Activated B cell treated with CpG ODN at 0.5 μM for 24 hours (primary cell): Measurements from ENCODE around the gene CORO7. TPM values are rescaled to one million over a fixed set of nuclear protein-coding genes. Genes with fewer than 3 reads are reported as not detected.
"Not testable (repeated sequence)": the region's sequence is repeated elsewhere in the genome, so short reads cannot be mapped to it uniquely, and the experiment has no call there.

ENCODE experiments used
- ATAC-seq: fragments of 200-7000 bp; cut with Tn5 transposase; one replicate; pipeline ENCODE4 v1.10.0; 2021; ENCODE audit warnings: low read depth, mild to moderate bottlenecking, moderate library complexity
- CTCF ChIA-PET: fragments of 350-600 bp; sonication (Branson Sonifier 250); formaldehyde crosslinking; loops from one replicate; lab custom pipeline; 2021; ENCODE audit warnings: antibody characterized with exemption; lab: Charles Lee
- POLR2A ChIA-PET: fragments of 350-600 bp; sonication (Branson Sonifier 250); formaldehyde crosslinking; loops from one replicate; lab custom pipeline; 2021; ENCODE audit warnings: antibody characterized with exemption; lab: Charles Lee
- DNase-seq: peaks from one replicate; pipeline ENCODE4 v3.0.0; 2022
- H3K27ac Mint-ChIP-seq: one replicate; pipeline ENCODE4 v1.8.0; 2020; ENCODE audit warnings: mixed read lengths
- H3K27me3 Mint-ChIP-seq: one replicate; pipeline ENCODE4 v1.8.0; 2021; ENCODE audit warnings: mixed read lengths
- H3K36me3 Mint-ChIP-seq: one replicate; pipeline ENCODE4 v1.8.0; 2021; ENCODE audit warnings: low read depth, mixed read lengths
- H3K4me1 Mint-ChIP-seq: one replicate; pipeline ENCODE4 v1.8.0; 2021; ENCODE audit warnings: mixed read lengths
- H3K4me3 Mint-ChIP-seq: one replicate; pipeline ENCODE4 v1.8.0; 2020; ENCODE audit warnings: mild to moderate bottlenecking, mixed read lengths
- H3K9me3 Mint-ChIP-seq: one replicate; pipeline ENCODE4 v1.8.0; 2020; ENCODE audit warnings: mixed read lengths
- CTCF ChIP-seq: fragments of 200-600 bp; IDR thresholded peaks from one replicate; pipeline ENCODE4 v1.8.0; 2022; ENCODE audit warnings: antibody characterized with exemption, mild to moderate bottlenecking
- intact Hi-C: fragments of 100-400 bp; cut with micrococcal nuclease; formaldehyde crosslinking; loops from one replicate; pipeline ENCODE4 v1.15.1; 2024
- total RNA-seq: library from RNA; stranded (reverse); gene quantifications from 2 replicates; pipeline ENCODE4 v1.2.3, GENCODE V29; 2022

The CORO7 gene
- total RNA-seq, 1 donor from 2014 or later, result 86.6 TPM

GRCh38 chr16:4399001-4399730, 17.2 kb downstream of the CORO7 start:
- Mint-ChIP-seq H3K9me3 (no peaks in the 10 kb centered on the region), H3K36me3 (peaks cover 67% of the 10 kb centered on the region), H3K4me1 (peaks cover 2% of the 10 kb centered on the region), H3K27me3 (no peaks in the 10 kb centered on the region), H3K27ac (no peak overlapping the region), H3K4me3 (no peak overlapping the region)
- intact Hi-C loops, result no loop called here
- ChIA-PET POLR2A (interaction anchor here (0.7 kb wide), 1 partner anchor 107 kb away, joined by 3 read pairs; no protein-coding TSS in a partner anchor), CTCF (interaction anchor here (1.3 kb wide), 1 partner anchor 40 kb away, joined by 7 read pairs; no protein-coding TSS in a partner anchor)
- no peak for TF ChIP-seq CTCF
- DNase-seq, result no peak
- ATAC-seq, result no peak

- ATAC-seq, result no peak
- no peak for TF ChIP-seq CTCF
- DNase-seq, result no peak
- peaks cover 53% of the 10 kb centered on the region for H3K36me3 Mint-ChIP-seq
- ChIA-PET CTCF (no interaction called here), POLR2A (no interaction called here)
- H3K27ac Mint-ChIP-seq, result no peak overlapping the region
- H3K9me3 Mint-ChIP-seq, result no peaks in the 10 kb centered on the region
- no peaks in the 10 kb centered on the region for H3K27me3 Mint-ChIP-seq
- intact Hi-C loops, result no loop called here
- no peak overlapping the region for H3K4me3 Mint-ChIP-seq
- no peaks in the 10 kb centered on the region for H3K4me1 Mint-ChIP-seq
Measured at GRCh38 chr16:4395055-4395726, 21.2 kb downstream of the CORO7 start.

- intact Hi-C loops, H3K27ac Mint-ChIP-seq, H3K27me3 Mint-ChIP-seq, POLR2A ChIA-PET, H3K4me3 Mint-ChIP-seq, H3K9me3 Mint-ChIP-seq, H3K4me1 Mint-ChIP-seq, ATAC-seq, DNase-seq: not testable (repeated sequence)
- CTCF ChIA-PET, result interaction anchor here (1.0 kb wide), 1 partner anchor 8 kb away, joined by 5 read pairs; no protein-coding TSS in a partner anchor
- H3K36me3 Mint-ChIP-seq, result peaks cover 48% of the 10 kb centered on the region
Measured at GRCh38 chr16:4393850-4394249, 22.5 kb downstream of the CORO7 start.

- no peaks in the 10 kb centered on the region for H3K27me3 Mint-ChIP-seq
- no peaks in the 10 kb centered on the region for H3K4me1 Mint-ChIP-seq
- intact Hi-C loops, result no loop called here
- ATAC-seq (no peak), DNase-seq (no peak)
- no peak overlapping the region for H3K27ac Mint-ChIP-seq
- ChIA-PET POLR2A (no interaction called here), CTCF (interaction anchor here (1.0 kb wide), 1 partner anchor 9 kb away, joined by 5 read pairs; no protein-coding TSS in a partner anchor)
- H3K4me3 Mint-ChIP-seq, result no peak overlapping the region
- no peaks in the 10 kb centered on the region for H3K9me3 Mint-ChIP-seq
- TF ChIP-seq CTCF, result no peak
- H3K36me3 Mint-ChIP-seq, result peaks cover 48% of the 10 kb centered on the region
Measured at GRCh38 chr16:4393240-4393600, 23.2 kb downstream of the CORO7 start.

- H3K4me3 Mint-ChIP-seq, result no peak overlapping the region
- ChIA-PET POLR2A (no interaction called here), CTCF (interaction anchor here (1.0 kb wide), 1 partner anchor 10 kb away, joined by 5 read pairs; no protein-coding TSS in a partner anchor)
- H3K27ac Mint-ChIP-seq, result no peak overlapping the region
- no peak for TF ChIP-seq CTCF
- peaks cover 49% of the 10 kb centered on the region for H3K36me3 Mint-ChIP-seq
- no peak for ATAC-seq
- H3K4me1 Mint-ChIP-seq, result no peaks in the 10 kb centered on the region
- intact Hi-C loops, result no loop called here
- H3K27me3 Mint-ChIP-seq, result no peaks in the 10 kb centered on the region
- no peaks in the 10 kb centered on the region for H3K9me3 Mint-ChIP-seq
- no peak for DNase-seq
Measured at GRCh38 chr16:4392382-4393239, 23.8 kb downstream of the CORO7 start.
